CD4-positive, alpha-beta T cell treated with Interferon alpha-2 for 1 hour (primary cell): ENCODE results near the gene HINT2.

Source experiments
- DNase-seq, 2 donors: peaks; one replicate each; pipeline ENCODE4 v3.0.0-alpha.2; 2020 to 2022

HINT2 gene

DNA sequence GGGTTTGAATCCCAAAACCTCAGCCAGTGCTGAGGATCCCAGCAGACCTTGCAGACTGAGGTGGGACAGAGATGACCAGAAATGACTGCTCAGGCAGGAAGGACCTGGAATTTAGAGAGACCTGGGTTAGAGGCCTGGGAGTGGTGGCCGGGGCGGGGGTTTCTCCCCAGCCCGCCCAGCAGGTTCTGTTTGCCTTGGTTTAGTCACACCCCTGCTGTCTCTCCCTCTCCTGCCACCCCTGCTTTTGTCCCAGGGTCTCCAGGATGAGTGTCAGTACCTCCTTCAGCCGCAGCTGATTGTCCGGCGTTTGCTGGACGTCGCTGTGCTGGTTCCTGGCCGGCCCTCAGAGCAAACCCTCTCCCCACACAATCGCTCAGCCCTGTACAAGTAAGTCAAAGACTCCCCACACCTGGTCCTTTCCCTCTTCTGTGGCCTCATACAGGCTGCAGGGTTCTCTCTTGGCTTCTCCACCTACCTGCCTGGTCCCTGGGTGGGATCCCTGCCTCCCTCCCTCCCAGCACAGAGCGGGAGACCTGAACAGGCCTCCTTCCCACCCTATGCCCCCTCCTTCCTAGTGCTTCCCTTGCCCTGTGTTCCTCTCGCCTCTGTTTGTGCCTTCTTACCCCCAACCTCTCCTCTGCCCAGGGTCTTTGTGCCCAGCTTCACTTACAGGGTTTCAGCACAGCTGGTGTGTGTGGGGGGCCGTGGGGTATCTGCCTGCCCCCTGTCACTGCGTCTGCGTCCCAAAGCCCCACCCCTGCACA, 26.2 kb upstream of the HINT2 start:
- no peak for DNase-seq

DNA sequence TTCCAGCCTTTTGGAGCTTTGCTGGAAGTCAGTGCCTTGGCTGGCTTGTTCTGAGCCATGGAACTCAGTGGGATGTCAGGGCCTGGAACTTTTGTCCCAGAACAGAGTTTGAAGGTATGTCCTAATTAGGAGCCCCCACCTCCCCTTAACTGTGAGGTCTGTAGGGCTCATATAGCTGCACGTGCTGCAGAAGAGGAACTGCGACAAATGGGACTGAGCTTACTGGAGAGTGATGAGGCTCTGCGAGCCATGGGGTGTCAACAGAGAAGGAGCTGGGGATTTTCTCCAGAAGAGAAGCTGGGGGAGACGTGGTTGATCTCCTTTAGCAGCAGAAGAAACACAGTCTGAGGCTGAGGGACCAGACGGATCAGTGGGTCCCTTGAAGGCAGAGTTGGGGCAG, 25.1 kb upstream of the HINT2 start:
- no peak for DNase-seq

DNA sequence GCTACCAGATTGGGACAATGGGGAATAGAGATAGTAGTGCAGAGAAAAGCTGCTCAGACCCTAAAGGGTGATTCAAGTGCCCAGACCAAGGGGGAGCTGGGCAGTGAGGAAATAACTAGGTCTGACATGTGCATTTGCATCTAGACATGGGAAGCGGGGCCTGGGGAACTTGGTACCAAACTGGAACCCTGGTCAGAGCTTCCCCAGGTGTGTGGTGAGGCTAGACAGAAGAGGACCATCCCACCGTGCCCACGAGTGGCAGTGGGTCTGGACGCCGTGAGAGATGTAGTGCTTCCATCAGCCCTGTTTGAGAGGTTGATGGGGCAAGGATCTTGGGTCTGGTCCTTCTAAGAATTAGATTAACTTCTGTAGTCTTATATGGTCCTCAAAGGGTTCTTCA, 21.8 kb upstream of the HINT2 start:
- no peak for DNase-seq

DNA sequence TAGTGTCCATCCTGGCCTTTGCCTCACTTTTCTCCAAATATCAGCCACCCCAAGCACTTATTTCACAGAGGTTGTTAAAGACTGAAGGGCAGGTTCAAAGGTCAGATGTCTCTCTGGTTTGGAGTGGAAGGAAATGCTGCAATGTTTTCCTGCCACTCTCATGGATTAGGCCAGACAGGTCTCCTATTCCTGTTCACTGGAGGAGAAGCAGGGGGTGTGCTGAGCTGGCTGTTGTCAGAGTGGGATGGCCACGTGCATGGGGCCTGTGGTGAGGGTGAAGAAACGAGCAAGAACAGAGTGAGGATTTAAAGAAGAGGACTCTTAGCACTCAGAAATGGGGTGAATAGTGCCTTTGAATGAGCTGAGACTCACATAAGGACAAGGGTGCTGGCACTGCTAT, 20.9 kb upstream of the HINT2 start:
- DNase-seq: no peak

DNA sequence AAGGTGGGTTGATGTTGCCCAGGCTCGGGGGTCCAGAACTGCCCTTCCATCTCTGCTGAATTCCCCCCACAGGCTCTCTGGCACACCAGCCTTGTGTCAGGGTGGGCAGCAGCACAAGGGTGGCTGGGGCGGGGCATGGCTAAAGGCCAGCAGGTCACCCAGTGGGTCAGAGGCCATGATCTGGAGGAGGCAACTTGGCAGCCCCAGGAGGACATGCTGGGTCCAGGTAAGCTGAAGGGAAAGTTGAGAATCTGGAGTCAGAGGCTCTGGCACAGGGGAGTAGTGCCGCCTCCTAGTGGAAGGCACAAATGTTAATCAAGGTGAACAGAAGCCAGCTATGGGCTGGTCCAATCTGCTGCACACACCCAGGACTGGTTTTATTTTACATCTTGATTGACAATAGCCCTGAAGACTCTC, 20.4 kb upstream of the HINT2 start:
- peak in 1 of 2 donors; percentile 31 for DNase-seq

DNA sequence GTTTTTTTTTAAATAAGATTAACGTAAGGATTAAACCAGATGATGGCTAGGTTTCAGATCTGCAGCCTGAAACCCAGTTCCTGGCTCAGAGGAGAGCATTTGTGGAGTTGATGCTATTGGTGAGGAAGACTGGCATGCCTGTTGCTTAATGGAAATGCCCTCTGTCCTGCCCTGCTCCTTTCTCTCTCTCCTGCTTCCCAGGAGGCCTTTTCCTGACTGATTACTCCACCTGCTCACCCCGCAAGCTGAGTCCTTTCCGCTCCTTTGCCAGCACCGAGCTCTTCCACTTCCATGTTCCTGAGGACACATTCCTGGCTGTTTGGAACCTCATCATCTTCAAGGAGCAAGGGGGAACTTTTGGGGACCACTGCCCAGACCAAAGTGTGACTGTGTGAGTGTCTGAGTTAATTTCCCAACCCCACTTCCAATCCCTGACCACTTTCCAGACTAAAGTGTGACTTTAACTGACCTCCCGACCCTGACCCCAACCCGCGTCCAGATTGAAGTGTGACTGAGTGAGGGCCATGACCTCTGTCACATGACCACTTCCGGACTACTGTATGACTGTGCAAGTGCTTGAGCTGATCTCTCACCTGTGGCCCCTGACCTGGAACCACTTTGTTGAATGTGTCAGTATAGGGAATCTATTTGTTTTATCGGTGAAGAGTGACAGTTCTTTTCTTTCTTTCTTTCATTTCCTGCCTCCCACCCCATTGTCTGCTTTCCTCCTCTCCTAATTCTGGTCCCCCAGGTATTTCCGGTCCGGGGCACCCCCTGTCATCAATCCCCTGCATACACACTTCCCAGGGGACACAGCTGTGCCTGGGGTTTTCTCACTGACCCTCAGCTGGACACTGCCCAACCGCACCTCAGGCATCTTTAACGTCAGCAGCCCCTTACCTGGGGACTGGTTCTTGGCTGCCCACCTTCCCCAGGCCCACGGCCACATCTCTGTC, 19.7 kb upstream of the HINT2 start:
- no peak for DNase-seq

DNA sequence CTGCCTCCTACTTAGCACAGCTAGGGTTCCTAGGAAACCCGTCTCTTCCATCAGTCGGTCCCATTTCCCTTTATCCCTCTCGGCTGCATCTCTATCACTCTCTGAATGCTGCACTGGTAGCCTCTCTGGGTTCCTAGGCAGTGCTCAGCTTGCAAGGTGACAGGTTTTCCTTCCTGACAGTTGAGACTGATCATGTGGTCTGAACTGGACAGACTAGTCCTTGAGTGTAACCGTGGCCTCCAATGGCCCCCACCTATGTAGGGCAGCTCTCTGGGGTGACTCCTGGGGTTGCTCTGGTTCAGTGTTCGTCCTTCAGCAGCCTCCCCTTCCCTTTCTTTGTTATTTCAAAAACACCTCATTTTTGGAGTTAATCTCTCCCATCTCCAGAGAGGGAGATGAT, 18.0 kb upstream of the HINT2 start:
- DNase-seq: no peak

DNA sequence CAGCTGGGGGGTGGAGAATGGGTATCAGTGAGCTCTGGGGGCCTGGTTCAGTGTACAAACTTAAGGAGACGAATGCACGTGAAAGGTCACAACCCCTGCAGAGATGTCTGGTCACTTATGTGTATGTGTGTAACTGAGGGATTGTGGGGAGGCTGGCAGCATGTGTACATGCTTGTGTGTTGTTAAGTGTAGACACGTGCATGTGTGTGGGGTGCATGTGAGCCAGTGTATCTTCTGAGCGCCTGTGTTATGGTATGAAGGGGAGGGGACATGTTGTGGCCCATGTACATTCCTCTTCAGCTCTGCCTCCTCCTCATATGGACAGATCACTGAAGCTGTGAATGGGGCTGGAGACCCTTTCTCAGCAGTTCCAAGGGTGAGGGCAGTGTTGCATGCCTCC, 16.2 kb upstream of the HINT2 start:
- DNase-seq: no peak

DNA sequence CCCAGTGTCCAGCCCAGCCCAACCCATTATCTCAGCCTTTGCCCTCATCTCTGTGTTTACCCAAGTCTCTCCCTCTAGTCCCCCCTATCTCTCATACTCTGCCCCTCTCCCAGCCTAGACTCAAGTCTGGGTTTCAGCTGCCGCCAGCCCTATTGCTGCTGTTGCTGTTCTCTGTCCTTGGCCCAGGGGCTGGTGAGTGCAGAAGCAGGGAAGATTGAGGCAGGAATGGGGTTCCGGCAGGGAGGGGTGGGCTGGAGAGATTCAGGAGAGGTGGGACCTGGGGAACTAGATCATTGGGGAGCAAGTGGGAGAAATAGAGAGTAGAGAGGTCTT, 14.9 kb upstream of the HINT2 start:
- DNase-seq: no peak

DNA sequence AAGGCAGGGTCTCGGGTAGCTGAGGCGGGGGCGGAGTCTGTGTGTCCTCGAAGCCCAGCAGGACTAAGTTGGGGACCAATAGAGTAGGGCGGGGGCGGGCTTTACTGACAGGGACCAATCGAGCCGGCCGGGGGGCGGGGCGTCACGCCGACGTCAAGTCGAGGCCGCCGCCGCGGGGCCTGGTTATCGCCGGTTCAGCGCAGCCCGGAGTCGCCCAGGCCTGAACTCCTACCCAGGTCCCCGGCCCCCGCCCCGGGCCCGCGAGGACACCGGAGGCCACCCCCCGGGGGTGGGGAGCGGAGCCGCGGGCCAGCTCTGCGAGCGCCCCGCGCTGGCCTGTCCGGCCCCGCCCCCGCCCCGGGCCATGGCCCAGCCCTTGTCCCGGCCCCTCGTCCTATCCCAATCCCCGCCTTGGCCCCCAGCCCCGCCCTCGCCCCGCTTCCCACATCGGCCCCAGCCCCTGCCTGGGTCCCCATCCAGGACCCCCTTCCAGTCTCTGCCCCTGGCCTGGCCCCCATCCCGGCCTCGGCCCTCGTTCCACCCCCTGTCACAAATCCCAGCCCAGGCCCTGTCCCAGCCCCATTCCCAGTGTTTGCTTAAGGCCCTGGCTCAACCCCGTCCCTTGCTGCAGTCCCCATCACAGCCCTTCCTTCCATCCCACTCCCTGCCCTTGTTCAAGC, 14.4 kb upstream of the HINT2 start, which contains the start of gene TMEM8B:
Gene TMEM8B, plus strand, starts transcription at position 145 of the 680 bp plus-strand sequence. Its CDS starts 220 bp downstream, at position 365.
- peak; percentile 92 to 94 for DNase-seq

DNA sequence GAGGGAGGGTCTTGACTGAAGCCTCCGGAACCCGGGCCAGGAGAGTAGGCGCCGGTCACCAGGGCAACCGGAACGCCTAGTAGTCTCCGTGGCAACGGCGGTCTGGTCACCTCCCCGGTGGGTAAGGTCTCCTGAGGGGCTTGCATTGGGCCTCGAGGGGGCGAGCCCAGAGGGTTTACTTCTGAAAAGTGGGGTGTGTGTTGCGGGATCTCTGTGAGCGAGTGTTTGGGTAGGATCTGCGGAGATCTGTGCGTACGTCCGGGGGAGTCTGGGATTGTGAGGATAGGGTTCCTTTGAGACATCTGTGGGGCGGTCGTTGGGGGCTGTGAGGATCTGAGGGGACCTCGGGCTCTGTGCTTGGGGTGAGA, 13.9 kb upstream of the HINT2 start, which contains the start of gene FAM221B:
Gene FAM221B, minus strand, starts transcription at position 17 of the 368 bp plus-strand sequence. CDS start 2,571 bp downstream, outside the sequence.
- DNase-seq: peak in 1 of 2 donors; percentile 6

DNA sequence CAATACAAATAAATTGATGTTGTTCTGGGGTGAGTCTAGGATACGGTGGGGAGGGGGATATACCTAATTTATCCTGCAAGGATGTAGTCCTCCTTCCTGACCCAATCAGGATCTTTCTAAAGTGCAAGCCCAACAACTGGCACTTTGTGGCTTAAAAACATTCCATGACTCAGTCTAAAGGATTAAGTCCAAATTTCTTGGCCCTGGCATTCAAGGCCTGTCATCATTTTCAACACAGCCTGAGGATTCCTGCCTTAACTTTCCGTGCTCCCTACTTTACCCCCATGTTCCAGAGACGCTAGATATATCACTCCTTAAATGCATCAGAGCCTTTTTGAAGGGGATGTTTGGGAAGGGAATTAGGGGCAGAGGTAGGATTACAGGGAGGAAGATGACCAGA, 12.6 kb upstream of the HINT2 start:
- DNase-seq: no peak

DNA sequence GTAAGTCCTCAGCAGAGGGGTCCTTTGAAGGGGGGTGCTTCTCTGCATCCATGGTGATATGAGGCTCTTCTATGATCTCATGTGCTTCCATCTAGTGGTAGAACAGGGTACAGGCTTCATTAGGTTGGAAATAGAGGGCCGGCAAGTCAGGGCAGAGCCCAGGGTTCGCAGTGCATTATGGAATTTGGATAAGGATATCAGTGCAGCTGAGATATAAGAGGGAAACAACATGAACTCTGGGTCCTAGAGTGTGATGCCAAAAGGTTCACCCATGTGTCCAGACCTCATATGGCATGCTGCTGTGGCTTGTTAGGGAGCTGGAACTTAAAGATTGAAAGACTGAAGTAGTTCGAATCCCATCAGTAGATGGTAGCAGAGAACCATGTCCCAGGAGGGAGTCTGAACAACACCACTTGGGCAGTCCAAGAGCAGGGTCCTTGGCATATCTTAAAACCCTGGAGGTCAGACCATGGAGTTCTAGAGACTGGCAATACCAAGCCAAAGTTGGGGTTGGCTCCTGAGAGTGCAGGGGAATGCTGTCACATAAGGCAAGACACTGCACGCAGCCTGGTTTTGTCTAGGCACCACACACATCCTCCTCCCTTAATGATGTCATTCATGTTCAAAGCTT, 11.3 kb upstream of the HINT2 start:
- peak; percentile 14 to 70 for DNase-seq

DNA sequence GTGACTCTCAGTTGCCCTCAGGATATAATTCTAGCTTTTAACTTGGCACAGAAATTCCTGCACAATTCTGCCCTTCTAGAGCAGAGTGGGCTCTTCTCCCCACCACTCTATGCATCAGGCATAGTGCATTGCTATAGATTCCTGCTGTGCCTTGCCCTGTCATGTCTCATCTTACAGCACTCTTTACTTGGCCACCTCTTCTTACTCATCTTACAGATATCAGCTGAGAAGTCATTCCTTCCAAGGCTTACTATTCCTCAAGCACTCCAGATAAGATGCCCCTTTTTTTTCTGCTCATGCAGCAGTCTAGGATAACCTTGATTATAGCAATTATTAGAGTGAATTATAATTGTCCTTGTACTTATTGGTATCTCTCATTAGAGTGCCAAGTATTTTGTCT, 8.1 kb upstream of the HINT2 start:
- no peak for DNase-seq

DNA sequence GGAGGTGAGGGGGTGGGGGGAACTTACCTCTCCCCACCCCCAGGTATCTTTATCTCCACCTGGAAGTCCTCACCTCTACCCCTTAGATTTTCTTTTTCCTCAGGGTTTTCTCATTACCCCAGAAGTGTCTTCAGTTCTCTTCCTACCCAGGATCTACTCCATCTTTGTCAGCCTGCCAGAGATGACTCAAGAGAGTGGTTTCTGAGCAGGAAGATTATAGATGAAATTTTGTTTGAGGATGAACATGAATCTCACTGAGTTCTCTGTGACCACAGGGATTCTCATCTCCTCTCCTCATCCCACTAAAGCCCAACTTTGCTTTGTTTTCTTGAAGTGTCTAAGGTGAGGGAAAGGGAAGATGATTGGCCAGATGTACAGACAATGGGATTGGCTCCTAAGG, 5.2 kb upstream of the HINT2 start:
- no peak for DNase-seq

DNA sequence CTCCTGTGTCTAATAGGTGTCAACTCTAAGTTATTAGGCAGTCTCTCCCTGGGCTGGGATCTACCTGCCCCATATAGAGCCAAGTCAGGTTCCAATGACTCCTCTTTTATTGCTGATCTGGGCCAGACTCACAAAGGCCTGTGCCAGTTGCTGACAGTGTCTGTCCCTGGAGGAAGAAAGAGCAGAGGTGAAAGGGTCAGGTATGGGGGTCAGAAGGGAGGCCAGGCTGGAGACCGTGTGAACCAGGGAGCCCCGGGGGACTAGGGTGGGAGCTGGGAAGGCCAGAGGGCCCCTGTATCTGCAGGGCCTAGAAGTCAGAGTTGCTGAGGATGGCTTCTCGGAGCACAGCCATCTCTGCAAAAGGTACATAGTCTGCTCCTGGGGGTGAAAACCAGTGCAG, 3.5 kb upstream of the HINT2 start:
- DNase-seq: no peak

DNA sequence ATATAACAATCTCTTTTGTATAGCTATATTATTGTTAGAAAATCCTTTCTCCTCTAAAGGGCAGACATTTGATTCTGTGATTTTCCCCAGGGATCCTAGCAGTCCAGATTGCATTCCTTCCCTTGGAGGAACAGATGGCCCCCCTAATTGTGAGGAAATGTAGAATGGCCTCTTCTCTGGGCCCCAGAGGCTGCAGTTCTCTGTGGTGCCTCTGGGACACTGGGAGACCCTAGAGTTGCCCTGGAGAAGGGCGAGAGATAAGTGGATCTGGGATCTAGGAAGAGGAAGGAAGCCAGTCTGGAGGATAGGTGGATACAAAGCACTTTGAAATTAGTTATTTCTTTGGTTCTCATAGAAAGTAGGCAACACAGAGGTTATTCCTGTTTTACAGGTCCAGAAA, 1.9 kb upstream of the HINT2 start:
- no peak for DNase-seq

DNA sequence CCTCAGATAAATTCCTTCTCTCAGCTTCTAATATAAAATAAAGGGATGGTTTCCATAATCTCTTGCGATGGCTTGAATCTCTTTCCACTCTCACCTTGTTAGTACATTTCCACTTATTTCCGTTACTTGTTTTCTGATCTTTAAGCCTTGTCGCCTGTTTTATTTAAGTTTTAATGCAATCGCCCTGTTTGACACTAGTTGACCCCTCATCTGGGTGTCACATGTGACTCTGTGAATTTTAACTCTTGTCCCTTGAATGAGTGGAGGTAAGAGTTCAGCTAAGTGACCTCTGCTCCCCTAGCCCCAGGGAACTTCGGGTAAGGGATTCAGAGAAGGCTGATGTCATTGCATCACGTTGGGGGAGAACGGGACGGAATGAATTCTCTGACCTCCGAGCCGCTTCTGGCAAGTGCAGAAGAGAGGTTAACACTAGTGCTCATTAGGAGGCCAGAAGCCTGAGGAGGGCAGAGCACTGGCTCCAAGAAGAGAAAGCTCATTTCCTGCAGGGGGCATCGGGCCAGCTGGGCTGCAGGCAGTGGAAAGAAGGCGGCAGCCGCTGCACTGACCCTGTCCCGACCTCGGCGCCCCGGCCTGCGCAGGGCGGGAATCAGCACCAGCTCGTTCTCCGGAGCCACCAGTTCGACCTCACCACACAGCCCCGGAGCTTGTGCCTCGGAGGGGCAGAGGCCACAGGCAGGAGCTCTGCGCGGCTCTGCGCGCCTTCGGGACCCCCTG, 569 bp downstream of the HINT2 start:
- DNase-seq: peak; percentile 23 to 42

DNA sequence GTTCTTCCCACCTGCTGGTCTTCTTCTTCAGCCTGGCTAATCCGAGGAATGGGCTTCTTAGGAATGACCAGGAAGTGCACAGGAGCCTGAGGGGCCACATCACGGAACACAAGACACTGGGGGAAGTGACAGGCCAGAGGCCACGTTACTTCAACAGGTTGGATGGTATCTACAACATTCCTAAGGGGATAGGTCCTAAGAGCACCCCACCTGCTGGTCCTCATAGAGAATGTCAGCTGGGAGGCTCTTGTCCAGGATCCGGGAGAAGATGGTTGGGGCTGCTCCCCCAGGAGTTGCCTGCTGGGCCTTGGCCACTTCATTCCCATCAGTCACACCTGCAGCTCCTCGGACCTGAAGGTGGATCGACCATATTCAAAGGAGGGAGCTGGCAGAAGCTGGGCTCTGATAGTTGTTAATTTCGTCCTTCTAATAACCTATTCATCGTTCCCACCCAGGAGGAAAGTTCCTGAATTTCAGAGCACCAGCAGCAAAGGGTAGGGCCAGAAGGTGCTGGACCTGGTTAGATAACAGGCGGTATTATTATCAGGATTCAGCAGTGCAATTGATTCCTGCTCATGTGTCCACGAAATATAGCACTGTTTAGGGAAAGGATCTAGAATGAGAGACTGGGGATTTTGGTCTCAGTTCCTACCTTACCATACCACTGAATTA, 1.3 kb downstream of the HINT2 start:
- DNase-seq: no peak

DNA sequence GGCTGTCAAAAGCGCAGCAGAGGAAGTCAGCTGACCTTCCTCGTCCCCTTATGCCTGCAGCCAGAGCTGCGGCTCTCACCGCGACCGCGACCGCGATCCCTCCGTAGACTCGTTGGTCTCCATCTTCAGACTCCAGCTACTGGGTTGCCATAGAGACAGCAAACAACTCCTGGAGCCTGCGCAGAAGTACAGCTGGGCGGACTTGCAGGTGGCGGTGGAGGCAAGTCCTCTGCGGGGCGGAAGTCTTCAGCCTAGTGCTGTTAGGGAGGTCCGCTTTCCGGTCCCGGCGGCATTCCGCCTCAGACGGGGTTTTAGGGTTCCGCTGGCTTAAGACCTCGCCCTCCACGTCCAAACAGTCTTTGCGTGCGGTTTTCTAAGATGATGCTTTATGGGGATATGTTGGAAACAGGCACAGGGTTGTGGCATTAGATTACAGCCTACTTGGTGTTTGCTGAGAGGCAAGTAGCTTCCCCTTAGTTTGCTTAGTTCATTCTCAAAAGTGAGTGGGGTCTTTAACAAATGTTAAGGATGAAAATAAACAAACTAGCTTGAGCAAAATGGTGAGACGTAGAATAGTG, 2.7 kb downstream of the HINT2 start, which contains the start of gene SPAG8:
Gene SPAG8, minus strand, starts transcription at position 238 of the 578 bp plus-strand sequence. Its CDS starts 115 bp downstream, at position 123.
- peak; percentile 98 for DNase-seq
